ENCODE measurements around the gene ERN1.

GRCh38 chr17:64150237-64151015 lies 20.5 kb upstream of the ERN1 start:
- TF ChIP-seq CTCF (conservative IDR thresholded peaks at IDR 0.05; ENCODE audit: low read depth, low read length) (no peak), EZH2 (IDR thresholded peaks at IDR 0.05; ENCODE audit: borderline replicate concordance, low read depth, low read length, poor library complexity, severe bottlenecking) (no peak)
